ENCODE data around the gene LAMTOR4.

Gene LAMTOR4

DNA sequence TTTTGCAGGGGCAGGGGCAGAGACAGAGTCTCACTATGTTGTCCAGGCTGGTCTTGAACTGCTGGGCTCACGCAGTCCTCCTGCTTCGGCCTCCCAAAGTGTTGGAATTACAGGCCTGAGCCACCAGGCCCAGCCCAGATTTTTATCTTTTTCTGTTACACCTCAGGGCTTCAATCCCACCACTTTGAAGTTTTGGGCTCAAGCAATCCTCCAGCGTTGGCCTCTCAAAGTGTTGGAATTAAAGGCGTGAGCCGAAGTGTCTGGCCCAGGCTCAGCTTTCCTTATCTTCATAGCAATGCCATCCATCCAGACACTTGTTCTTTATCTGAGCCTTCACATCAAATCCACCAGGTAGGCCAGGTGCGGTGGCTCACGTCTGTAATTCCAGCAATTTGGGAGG lies 33.7 kb upstream of the LAMTOR4 start:
- DNase-seq (ENCODE audit: insufficient read length, low spot score) (no peak), FAIRE-seq (no peak)
- no peak for TF ChIP-seq POLR2A (IDR thresholded peaks at IDR 0.05; ENCODE audit: low read depth, low read length)

DNA sequence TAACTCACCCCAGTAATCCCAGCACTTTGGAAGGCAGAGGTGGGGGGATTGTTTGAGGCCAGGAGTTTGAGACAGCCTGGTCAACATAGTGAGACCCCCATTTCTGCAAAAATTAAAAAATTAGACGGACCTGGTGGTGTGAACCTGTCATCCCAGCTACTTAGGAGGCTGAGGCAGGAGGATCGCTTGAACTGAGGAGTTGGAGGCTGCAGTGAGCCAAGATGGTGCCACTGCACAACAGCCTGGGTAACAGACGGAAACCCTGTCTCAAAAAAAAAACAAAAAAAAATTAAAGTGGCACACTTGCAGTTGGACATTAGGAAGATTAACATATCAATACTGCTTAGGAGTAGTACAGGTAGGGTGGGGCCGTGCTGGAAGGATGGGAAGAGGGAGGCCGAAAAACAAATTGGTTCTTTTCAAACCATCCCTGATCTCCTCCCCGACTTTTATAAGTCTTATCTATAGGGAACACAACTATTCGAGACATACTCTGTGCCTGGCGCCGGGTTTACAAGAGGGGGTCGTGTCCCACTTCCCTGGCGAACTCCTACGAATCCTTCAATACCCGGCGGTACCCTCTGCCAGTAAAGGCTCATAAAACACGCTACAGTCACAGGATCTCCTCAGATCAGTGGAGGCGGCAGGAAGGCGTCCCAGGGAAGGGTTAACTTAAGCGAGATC lies 30.2 kb upstream of the LAMTOR4 start:
- TF ChIP-seq POLR2A (IDR thresholded peaks at IDR 0.05; ENCODE audit: low read depth, low read length): no peak
- DNase-seq (ENCODE audit: insufficient read length, low spot score) (no peak), FAIRE-seq (no peak)

DNA sequence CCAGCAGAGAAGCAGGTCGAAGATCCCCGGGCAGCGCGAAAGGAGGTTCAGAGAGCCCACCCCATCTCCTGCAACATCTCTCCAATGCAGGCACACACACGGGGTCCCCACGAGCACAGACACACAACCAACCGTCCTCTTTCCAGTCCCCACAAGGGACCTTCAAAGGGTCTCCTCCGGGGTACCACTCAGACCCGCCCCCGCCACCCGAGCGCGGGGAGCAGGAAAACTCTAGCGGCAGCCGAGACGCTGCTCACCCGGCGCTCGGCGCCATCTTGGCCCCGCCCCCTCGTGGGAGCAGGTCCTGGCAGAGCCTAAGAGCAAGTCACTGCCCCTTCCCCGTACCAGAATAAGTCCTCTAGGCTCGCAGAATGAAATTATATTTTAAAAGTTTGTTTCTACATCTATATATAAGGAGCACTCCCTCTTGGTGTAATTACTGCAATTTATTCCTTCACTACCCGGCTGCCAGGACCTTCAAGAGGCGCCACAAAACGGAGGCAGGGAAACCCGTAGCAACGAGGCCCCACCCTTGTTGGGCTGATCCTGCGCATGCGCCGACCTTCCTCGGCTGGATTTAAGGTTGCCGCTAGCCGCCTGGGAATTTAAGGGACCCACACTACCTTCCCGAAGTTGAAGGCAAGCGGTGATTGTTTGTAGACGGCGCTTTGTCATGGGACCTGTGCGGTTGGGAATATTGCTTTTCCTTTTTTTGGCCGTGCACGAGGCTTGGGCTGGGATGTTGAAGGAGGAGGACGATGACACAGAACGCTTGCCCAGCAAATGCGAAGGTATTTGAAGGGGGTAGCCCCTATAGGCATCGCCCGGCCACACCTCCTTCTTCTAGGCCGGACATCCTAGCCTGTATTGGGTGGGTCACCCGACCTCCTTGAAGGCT lies 29.4 kb upstream of the LAMTOR4 start, which contains the start of the genes CNPY4 and TAF6:
Gene CNPY4 (plus strand): TSS at position 563 of the 898 bp plus-strand sequence. CDS start 111 bp downstream, at position 674.
Gene TAF6 (minus strand): TSS at position 287 of the 898 bp plus-strand sequence. CDS start 5,149 bp downstream, outside the sequence.
- peak; percentile 89 for TF ChIP-seq POLR2A (IDR thresholded peaks at IDR 0.05; ENCODE audit: low read depth, low read length)
- no peak for FAIRE-seq
- peak; percentile 93 for DNase-seq (ENCODE audit: insufficient read length, low spot score)

DNA sequence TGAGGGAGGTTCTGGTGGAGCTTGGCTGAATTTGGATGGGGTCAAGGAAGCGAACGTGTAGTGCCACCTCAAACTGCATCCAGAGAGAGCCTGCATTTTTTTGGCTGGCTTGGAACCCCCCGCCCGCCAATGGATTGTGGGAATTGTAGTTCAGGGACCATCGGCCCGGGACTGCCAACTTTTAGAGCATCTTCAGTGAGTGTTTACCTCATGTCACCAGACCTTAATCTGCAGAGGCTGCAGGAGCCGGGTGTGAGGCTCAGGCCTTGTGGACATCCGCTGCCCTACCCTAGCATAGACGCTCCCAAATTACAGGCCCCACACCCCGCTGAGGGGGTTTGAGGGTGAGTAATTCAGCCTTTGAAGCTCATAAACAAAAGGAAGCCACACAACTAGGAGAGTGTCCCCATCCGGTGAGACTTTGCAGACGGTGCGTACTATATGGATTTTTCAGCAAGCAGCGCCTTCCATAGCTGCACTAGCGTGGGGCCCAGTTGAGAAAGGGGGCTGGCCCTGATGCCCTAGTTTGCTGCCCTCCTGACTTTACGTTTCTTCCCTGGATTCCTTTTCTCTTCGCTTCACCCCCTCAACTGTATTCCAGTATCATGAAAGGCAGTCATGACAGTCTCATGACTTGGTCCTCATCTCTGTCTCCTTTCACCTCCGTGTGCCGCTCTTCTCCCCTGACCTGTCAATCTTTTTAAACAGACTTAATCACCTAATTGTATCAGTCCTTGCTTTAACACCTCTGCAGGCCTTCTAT lies 28.6 kb upstream of the LAMTOR4 start:
- no peak for FAIRE-seq
- no peak for TF ChIP-seq POLR2A (IDR thresholded peaks at IDR 0.05; ENCODE audit: low read depth, low read length)
- DNase-seq (ENCODE audit: insufficient read length, low spot score): peak; percentile 77

DNA sequence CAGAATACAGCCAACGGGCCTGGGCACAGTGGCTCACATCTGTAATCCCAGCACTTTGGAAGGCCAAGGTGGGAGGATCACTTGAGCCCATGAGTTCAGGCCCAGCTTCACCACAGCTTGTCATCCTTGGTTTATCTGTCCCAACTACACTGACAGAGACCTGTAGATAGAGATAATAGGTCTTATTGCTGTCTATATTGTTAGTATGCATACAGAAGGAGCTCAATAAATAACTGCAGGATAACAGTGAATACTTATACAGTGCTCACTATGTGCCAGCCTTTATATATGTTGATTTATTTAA lies 28.0 kb upstream of the LAMTOR4 start:
- no peak for TF ChIP-seq POLR2A (IDR thresholded peaks at IDR 0.05; ENCODE audit: low read depth, low read length)
- FAIRE-seq (no peak), DNase-seq (ENCODE audit: insufficient read length, low spot score) (no peak)

DNA sequence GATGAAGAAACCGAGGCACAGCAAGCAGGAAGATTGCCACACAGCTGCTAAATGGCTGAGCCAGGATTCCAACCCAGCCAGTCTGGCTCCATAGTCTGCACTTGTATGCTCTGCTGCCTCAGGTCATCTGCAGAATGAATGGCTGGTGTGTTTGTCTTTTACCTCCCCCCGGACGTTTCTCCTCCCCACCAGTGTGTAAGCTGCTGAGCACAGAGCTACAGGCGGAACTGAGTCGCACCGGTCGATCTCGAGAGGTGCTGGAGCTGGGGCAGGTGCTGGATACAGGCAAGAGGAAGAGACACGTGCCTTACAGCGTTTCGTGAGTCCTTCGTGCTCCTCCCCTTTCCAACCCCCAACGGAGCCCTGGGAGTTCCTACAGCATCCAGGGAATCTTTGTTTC lies 26.7 kb upstream of the LAMTOR4 start:
- no peak for FAIRE-seq
- TF ChIP-seq POLR2A (IDR thresholded peaks at IDR 0.05; ENCODE audit: low read depth, low read length): no peak
- no peak for DNase-seq (ENCODE audit: insufficient read length, low spot score)

DNA sequence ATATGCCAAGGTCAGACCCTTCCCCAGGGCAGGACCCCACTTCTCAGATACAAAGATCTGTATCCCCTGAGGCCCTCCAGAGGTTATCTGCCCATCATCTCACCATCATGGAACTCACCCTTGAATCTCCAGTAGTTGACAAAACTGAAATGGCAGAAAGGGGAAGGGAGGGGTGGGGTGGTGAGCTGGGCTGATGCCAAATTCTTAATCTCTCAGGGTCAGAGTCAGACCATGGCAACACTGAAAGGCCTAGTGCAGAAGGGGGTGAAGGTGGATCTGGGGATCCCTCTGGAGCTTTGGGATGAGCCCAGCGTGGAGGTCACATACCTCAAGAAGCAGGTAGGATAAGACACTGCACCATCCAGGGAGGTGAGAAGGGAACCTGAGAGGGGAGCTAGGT lies 26.1 kb upstream of the LAMTOR4 start:
- no peak for FAIRE-seq
- TF ChIP-seq POLR2A (IDR thresholded peaks at IDR 0.05; ENCODE audit: low read depth, low read length): no peak
- DNase-seq (ENCODE audit: insufficient read length, low spot score): no peak

DNA sequence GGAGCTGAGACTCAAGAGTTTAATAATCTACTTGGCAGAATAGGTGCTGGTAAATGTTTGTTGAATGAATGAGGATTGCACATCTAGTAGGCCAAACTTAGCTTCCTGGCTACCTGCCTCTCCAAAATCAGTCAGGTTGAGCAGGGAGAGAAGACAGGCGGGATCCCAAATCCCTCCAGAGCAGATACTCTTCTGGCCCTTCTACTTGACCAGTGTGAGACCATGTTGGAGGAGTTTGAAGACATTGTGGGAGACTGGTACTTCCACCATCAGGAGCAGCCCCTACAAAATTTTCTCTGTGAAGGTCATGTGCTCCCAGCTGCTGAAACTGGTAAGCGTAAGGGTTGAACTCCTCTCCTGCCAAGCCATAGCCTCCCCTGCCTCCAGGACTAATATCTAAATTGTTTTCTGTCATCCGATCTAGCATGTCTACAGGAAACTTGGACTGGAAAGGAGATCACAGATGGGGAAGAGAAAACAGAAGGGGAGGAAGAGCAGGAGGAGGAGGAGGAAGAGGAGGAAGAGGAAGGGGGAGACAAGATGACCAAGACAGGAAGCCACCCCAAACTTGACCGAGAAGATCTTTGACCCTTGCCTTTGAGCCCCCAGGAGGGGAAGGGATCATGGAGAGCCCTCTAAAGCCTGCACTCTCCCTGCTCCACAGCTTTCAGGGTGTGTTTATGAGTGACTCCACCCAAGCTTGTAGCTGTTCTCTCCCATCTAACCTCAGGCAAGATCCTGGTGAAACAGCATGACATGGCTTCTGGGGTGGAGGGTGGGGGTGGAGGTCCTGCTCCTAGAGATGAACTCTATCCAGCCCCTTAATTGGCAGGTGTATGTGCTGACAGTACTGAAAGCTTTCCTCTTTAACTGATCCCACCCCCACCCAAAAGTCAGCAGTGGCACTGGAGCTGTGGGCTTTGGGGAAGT lies 24.2 kb upstream of the LAMTOR4 start:
- TF ChIP-seq POLR2A (IDR thresholded peaks at IDR 0.05; ENCODE audit: low read depth, low read length): no peak
- no peak for DNase-seq (ENCODE audit: insufficient read length, low spot score)
- FAIRE-seq: no peak

DNA sequence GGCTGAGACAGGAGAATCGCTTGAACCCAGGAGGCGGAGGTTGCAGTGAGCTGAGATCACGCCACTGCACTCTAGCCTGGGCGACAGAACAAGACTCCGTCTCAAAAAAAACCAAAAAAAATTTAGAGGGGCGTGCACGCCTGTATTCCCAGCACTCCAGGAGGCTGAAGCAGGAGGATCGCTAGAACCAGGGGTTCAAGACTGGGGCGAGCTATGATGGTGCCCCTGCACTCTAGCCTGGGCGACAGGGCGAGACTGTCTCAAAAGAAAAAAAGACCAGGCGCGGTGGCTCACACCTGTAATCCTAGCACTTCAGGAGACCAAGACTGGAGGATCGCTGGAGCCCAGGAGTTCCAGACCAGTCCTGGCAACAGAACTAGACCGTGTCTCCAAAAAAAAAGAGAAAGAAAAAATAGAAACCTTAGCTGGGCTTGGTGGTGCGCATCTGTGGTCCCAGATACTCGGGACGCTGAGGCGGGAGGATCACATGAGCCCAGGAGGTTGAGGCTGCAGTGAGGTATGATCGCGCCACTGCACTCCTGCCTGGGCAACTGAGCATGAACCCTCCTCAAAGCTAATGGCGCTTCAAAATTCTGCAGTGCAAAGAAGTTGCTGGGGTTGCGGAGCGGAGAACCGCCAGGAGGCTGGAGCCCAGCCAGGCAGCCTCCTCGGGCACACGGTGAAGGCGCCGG lies 22.3 kb upstream of the LAMTOR4 start:
- DNase-seq (ENCODE audit: insufficient read length, low spot score) (no peak), FAIRE-seq (no peak)
- TF ChIP-seq POLR2A (IDR thresholded peaks at IDR 0.05; ENCODE audit: low read depth, low read length): no peak

DNA sequence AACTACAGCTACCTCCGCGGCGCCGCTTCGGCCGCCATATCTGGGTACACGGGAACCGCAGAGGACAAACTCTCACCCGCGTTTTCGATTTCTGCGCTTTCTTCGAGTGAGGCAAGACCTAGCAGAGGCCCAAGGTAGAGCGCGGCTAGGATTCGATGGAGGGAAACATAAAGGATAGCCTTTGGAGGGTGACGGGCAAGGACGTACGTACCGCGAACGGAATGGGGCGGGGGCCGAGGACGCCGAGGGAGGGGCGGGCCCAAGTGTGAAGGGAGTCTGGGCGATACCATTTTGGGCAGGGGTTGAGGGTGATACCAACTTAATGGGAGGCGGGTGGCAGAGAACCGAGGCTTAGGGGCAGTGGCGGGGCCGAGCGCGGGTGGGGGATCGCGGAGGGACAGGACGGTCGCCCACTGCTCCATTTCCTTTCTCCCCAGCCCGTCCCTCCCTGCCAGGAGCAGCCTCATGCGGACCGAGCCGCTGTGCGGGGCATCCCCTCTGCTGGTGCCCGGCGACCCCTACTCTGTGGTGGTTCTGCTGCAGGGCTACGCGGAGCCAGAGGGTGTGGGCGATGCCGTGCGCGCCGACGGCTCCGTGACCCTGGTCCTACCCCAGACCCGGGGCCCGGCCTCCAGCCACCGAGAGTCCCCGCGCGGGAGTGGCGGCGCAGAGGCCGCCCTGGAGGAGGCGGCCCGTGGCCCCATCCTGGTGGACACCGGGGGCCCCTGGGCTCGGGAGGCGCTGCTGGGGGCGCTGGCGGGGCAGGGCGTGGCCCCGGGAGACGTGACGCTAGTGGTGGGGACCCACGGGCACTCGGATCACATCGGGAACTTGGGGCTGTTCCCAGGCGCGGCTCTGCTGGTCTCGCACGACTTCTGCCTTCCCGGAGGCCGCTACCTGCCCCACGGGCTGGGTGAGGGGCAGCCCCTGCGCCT lies 21.5 kb upstream of the LAMTOR4 start, which contains the start of gene MBLAC1:
Gene MBLAC1 (plus strand): TSS at position 37 of the 935 bp plus-strand sequence. CDS start 429 bp downstream, at position 466.
- TF ChIP-seq POLR2A (IDR thresholded peaks at IDR 0.05; ENCODE audit: low read depth, low read length): peak; percentile 72
- FAIRE-seq: no peak
- peak; percentile 78 for DNase-seq (ENCODE audit: insufficient read length, low spot score)

DNA sequence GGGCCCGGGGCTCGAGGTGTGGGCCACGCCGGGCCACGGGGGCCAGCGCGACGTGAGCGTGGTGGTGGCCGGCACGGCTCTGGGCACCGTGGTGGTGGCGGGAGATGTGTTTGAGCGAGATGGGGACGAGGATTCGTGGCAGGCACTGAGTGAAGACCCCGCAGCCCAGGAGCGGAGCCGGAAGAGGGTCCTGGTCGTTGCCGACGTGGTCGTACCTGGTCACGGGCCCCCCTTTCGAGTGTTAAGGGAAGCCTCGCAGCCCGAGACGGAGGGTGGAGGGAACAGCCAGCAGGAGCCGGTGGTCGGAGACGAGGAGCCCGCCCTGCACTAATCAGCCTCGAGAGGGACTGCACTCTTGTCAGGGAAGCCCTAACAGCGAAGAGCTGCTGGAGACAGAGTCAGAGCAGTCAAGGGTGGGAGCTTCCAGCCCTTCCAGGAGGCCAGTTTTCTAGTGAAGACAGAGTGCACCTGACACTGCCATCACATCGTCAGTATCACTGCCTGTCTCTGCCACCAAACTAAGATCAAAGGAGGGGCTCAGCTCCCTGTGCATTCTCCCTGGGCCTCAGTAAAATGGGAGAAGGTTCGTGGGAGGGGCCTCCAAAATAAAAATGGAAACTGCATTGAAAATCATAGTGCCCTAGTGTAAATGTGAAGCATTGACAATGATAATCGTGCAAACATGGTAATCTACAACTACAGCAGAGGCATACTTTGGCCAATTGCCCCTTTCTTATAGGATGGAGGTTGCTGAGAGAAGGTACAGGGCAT lies 20.7 kb upstream of the LAMTOR4 start:
- DNase-seq (ENCODE audit: insufficient read length, low spot score) (no peak), FAIRE-seq (no peak)
- TF ChIP-seq POLR2A (IDR thresholded peaks at IDR 0.05; ENCODE audit: low read depth, low read length): no peak

Data from H54 (cell line).